Mesenchymal stem cell (in vitro differentiated cells and primary cell): Measurements from ENCODE around the gene DLGAP1.

Experiments
- DNase-seq: peaks from one replicate; pipeline ENCODE4 v3.0.0-alpha.2; 2013
- H2AFZ ChIP-seq: one replicate; pipeline ENCODE4 v1.6.1; 2013; ENCODE audit warnings: low read depth, mild to moderate bottlenecking, control low read depth, inconsistent platforms, low read length, moderate library complexity
- H2AK5ac ChIP-seq: 2 replicates; pipeline ENCODE4 v1.6.1; 2013; ENCODE audit warnings: low read length, moderate library complexity, mild to moderate bottlenecking, inconsistent platforms; ENCODE audit not compliant: severe bottlenecking
- H2BK120ac ChIP-seq: one replicate; pipeline ENCODE4 v1.6.1; 2013; ENCODE audit warnings: low read depth, mild to moderate bottlenecking, inconsistent platforms, low read length, moderate library complexity
- H2BK12ac ChIP-seq, 2 experiments: one replicate each; pipeline ENCODE4 v1.6.1; 2013; ENCODE audit warnings: inconsistent platforms in 2 of 2, low read length in 2 of 2, mild to moderate bottlenecking in 2 of 2, moderate library complexity in 2 of 2, control low read depth in 1 of 2
- H2BK15ac ChIP-seq: one replicate; pipeline ENCODE4 v1.6.1; 2013; ENCODE audit warnings: mild to moderate bottlenecking, low read depth, inconsistent platforms; ENCODE audit not compliant: poor library complexity, severe bottlenecking
- H2BK5ac ChIP-seq: 2 replicates; pipeline ENCODE4 v1.6.1; 2013; ENCODE audit warnings: low read depth, mild to moderate bottlenecking, low read length, control low read depth, inconsistent platforms; ENCODE audit not compliant: poor library complexity, severe bottlenecking
- H3K14ac ChIP-seq, 2 experiments: one replicate each; pipeline ENCODE4 v1.6.1; 2013; ENCODE audit warnings: inconsistent platforms in 2 of 2, low read length in 2 of 2, control low read depth in 1 of 2, mild to moderate bottlenecking in 1 of 2, moderate library complexity in 1 of 2
- H3K18ac ChIP-seq, 2 experiments: one replicate each; pipeline ENCODE4 v1.6.1; 2013; ENCODE audit warnings: inconsistent platforms in 2 of 2, low read length in 2 of 2, control low read depth in 1 of 2, low read depth in 1 of 2, mild to moderate bottlenecking in 1 of 2
- H3K23ac ChIP-seq, 2 experiments: one replicate each; pipeline ENCODE4 v1.6.1; 2013; ENCODE audit warnings: inconsistent platforms in 2 of 2, low read length in 2 of 2, mild to moderate bottlenecking in 2 of 2, moderate library complexity in 2 of 2, control low read depth in 1 of 2
- H3K27ac ChIP-seq: 2 replicates; pipeline ENCODE4 v1.5.1; 2013; ENCODE audit warnings: mild to moderate bottlenecking, moderate library complexity, low read length, control low read depth, inconsistent platforms; ENCODE audit not compliant: poor library complexity, severe bottlenecking
- H3K27me3 ChIP-seq, 2 experiments: 2 replicates each; pipeline versions ENCODE4 v1.6.1 to v1.7.0; 2013; ENCODE audit warnings: low read length in 2 of 2, mild to moderate bottlenecking in 2 of 2, moderate library complexity in 2 of 2, control low read depth in 1 of 2, inconsistent platforms in 1 of 2; ENCODE audit not compliant: control insufficient read depth in 1 of 2, insufficient read depth in 1 of 2
- H3K36me3 ChIP-seq, 2 experiments: 2 replicates each; pipeline versions ENCODE4 v1.6.1 to v1.7.0; 2013; ENCODE audit warnings: low read length in 2 of 2, control low read depth in 1 of 2, inconsistent platforms in 1 of 2, low read depth in 1 of 2, mild to moderate bottlenecking in 1 of 2; ENCODE audit not compliant: insufficient read depth in 2 of 2, control insufficient read depth in 1 of 2
- H3K4ac ChIP-seq, 2 experiments: one replicate each; pipeline ENCODE4 v1.6.1; 2013; ENCODE audit warnings: inconsistent platforms in 2 of 2, low read length in 2 of 2, mild to moderate bottlenecking in 2 of 2, moderate library complexity in 2 of 2, control low read depth in 1 of 2, low read depth in 1 of 2
- H3K4me1 ChIP-seq: 2 replicates; pipeline ENCODE4 v1.6.1; 2013; ENCODE audit warnings: low read depth, low read length, control low read depth; ENCODE audit not compliant: control insufficient read depth, insufficient read depth
- H3K4me2 ChIP-seq: 2 replicates; pipeline ENCODE4 v1.6.1; 2013; ENCODE audit warnings: low read length, mild to moderate bottlenecking, inconsistent platforms; ENCODE audit not compliant: poor library complexity, severe bottlenecking
- H3K4me3 ChIP-seq, 2 experiments: 2 replicates each; pipeline versions ENCODE4 v1.5.1 to v1.7.0; 2013; ENCODE audit warnings: low read length in 2 of 2, mild to moderate bottlenecking in 2 of 2, control low read depth in 1 of 2, low read depth in 1 of 2; ENCODE audit not compliant: insufficient read depth in 1 of 2
- H3K79me1 ChIP-seq: replicated peaks from 2 replicates; pipeline ENCODE4 v1.6.1; 2013; ENCODE audit warnings: mild to moderate bottlenecking, control low read depth, low read length, inconsistent platforms; ENCODE audit not compliant: poor library complexity, severe bottlenecking
- H3K9ac ChIP-seq: 2 replicates; pipeline ENCODE4 v1.7.0; 2013; ENCODE audit warnings: mild to moderate bottlenecking, low read length, moderate library complexity
- H3K9me3 ChIP-seq: 2 replicates; pipeline ENCODE4 v1.7.0; 2013; ENCODE audit warnings: mild to moderate bottlenecking, low read length; ENCODE audit not compliant: control insufficient read depth
- H4K8ac ChIP-seq: one replicate; pipeline ENCODE4 v1.6.1; 2013; ENCODE audit warnings: inconsistent platforms, mild to moderate bottlenecking, low read length, moderate library complexity
- H4K91ac ChIP-seq: one replicate; pipeline ENCODE4 v1.6.1; 2013; ENCODE audit warnings: mild to moderate bottlenecking, low read length, inconsistent platforms
- WGBS: methylation state at CpG from one replicate; pipeline ENCODE4 v1.1.7; 2013; ENCODE audit warnings: mixed read lengths; 5-methylcytosine and 5-hydroxymethylcytosine counted together

Gene DLGAP1

DNA sequence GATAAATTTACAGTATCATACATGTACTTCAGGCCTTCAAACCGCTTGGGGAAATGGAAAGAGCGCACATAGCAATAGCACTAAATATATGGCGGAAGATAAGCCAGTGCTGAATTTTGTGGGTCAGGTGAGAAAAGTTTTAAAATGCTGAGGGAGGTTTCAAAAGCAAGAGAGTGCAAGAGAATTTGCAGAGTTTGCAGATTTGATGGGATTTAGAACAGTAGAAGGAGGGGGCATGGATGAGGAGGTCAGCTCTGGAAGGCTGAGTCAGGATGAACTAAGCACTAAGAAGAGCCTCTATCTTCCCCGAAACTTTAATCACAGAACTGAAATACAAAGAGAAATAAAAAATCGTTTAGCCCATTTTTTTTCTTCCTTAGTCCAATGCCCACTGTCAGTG, 145.9 kb downstream of the DLGAP1 start:
- no peaks in the 10 kb centered on the region for H3K27me3 ChIP-seq
- H4K8ac ChIP-seq, result no peak overlapping the region
- no peak overlapping the region for H2BK5ac ChIP-seq
- H4K91ac ChIP-seq, result no peak overlapping the region
- no peak overlapping the region for H2BK120ac ChIP-seq
- H3K14ac ChIP-seq, result no peak overlapping the region
- H3K36me3 ChIP-seq, result no peaks in the 10 kb centered on the region
- no peak overlapping the region for H3K4me2 ChIP-seq
- H3K9ac ChIP-seq, result no peak overlapping the region
- H3K9me3 ChIP-seq, result no peaks in the 10 kb centered on the region
- no peak for DNase-seq
- H2AFZ ChIP-seq, result no peak overlapping the region
- no peak overlapping the region for H3K4ac ChIP-seq
- H3K4me1 ChIP-seq, result no peaks in the 10 kb centered on the region
- H2BK15ac ChIP-seq, result no peak overlapping the region
- no peak overlapping the region for H2BK12ac ChIP-seq
- H3K4me3 ChIP-seq, result no peak overlapping the region
- H3K18ac ChIP-seq, result no peak overlapping the region
- no peak overlapping the region for H3K23ac ChIP-seq
- 67% methylated on average over 4 of the region's 5 CpGs for WGBS
- H3K79me1 ChIP-seq, result no peaks in the 10 kb centered on the region
- no peak overlapping the region for H3K27ac ChIP-seq
- no peak overlapping the region for H2AK5ac ChIP-seq

DNA sequence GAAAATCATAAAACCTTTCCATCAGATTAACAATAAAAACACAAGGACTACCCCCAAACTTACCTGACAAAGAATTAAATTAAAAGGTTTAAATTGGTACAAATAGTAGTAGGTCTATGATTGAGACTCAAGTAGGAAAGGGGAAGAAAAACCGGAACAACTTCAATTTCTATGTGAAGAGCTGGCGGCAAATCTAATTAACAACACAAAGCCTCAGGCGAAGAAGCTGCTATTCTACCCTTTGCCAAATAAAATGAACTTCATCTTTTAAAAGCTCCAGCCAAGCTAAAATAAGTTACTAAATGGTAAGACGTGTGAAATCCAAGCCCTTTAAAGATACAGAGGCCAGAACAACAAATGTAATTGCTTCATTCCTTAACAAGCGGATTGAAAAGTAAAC, 146.5 kb downstream of the DLGAP1 start:
- Histone ChIP-seq H2AFZ (no peak overlapping the region), H3K23ac (no peak overlapping the region), H2BK12ac (no peak overlapping the region), H2BK5ac (no peak overlapping the region), H3K4me2 (no peak overlapping the region), H3K18ac (no peak overlapping the region), H4K8ac (no peak overlapping the region), H3K79me1 (no peaks in the 10 kb centered on the region), H3K9ac (no peak overlapping the region), H3K4me1 (no peaks in the 10 kb centered on the region), H3K27ac (no peak overlapping the region), H3K27me3 (no peaks in the 10 kb centered on the region), H2BK120ac (no peak overlapping the region), H3K36me3 (no peaks in the 10 kb centered on the region), H4K91ac (no peak overlapping the region), H2BK15ac (no peak overlapping the region), H3K4me3 (no peak overlapping the region), H3K4ac (no peak overlapping the region), H3K9me3 (no peaks in the 10 kb centered on the region), H3K14ac (no peak overlapping the region), H2AK5ac (no peak overlapping the region)
- no peak for DNase-seq
- WGBS, result 83% methylated on average over 4 of the region's 5 CpGs

DNA sequence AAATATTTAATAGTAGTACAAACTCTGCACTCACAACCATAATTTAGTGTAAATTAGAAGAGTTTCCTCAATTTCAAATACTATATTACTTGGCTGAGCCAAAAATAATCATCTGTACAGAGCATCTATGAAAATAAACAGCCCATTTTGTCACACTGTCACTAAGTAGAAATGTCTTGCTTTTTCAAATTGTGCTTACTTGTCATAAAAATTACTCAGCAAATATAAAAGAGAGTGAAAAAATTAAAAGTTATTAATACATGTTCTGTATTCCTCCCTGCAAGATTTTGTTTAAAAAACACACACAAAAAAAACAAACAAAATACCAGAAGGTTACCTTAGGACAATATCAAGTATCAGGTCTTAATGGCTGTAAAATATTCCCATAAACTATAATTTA, 155.7 kb downstream of the DLGAP1 start:
- Histone ChIP-seq H3K79me1 (no peaks in the 10 kb centered on the region), H3K4me2 (no peak overlapping the region), H4K91ac (no peak overlapping the region), H3K23ac (no peak overlapping the region), H2BK15ac (no peak overlapping the region), H3K14ac (no peak overlapping the region), H2AFZ (no peak overlapping the region), H3K4me1 (no peaks in the 10 kb centered on the region), H3K27me3 (no peaks in the 10 kb centered on the region), H2BK120ac (no peak overlapping the region), H2BK12ac (no peak overlapping the region), H3K9ac (no peak overlapping the region), H4K8ac (no peak overlapping the region), H3K4ac (no peak overlapping the region), H3K36me3 (no peaks in the 10 kb centered on the region), H3K27ac (no peak overlapping the region), H3K4me3 (no peak overlapping the region), H3K9me3 (no peaks in the 10 kb centered on the region), H3K18ac (no peak overlapping the region), H2BK5ac (no peak overlapping the region), H2AK5ac (no peak overlapping the region)
- DNase-seq, result no peak

DNA sequence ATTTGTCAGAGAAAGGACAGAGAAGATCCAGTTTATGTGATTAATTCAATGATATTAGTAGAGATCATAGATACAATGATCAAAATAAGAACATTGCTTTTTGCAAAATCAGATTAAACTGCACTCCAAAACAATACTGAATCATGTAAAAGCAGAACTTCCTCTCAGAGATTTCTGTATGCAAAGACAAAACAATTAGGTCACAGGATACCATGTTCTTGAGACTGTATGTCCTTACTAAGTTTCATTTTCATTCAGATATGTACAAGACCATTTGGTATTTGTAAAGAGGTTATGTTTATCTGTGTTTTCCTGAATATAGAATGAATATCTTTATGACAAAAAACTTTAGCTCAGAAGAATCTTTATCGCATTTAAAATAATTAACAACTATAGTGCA, 161.8 kb downstream of the DLGAP1 start:
- H2AFZ ChIP-seq, result no peak overlapping the region
- H3K14ac ChIP-seq, result no peak overlapping the region
- H2AK5ac ChIP-seq, result no peak overlapping the region
- no CpG with 5 or more reads among the region's 1 CpG for WGBS
- no peak overlapping the region for H3K4me2 ChIP-seq
- H3K27me3 ChIP-seq, result no peaks in the 10 kb centered on the region
- no peak overlapping the region for H2BK120ac ChIP-seq
- H3K9me3 ChIP-seq, result no peaks in the 10 kb centered on the region
- H3K79me1 ChIP-seq, result no peaks in the 10 kb centered on the region
- H3K36me3 ChIP-seq, result no peaks in the 10 kb centered on the region
- no peaks in the 10 kb centered on the region for H3K4me1 ChIP-seq
- H3K18ac ChIP-seq, result no peak overlapping the region
- H3K23ac ChIP-seq, result no peak overlapping the region
- H3K4me3 ChIP-seq, result no peak overlapping the region
- no peak overlapping the region for H2BK12ac ChIP-seq
- no peak overlapping the region for H3K4ac ChIP-seq
- no peak overlapping the region for H2BK15ac ChIP-seq
- H3K27ac ChIP-seq, result no peak overlapping the region
- H4K91ac ChIP-seq, result no peak overlapping the region
- H4K8ac ChIP-seq, result no peak overlapping the region
- no peak overlapping the region for H3K9ac ChIP-seq
- no peak overlapping the region for H2BK5ac ChIP-seq
- no peak for DNase-seq
